GM21367 (cell line): ENCODE measurements around the gene PRTN3.

Source experiments
- ATAC-seq: cut with Tn5 transposase; IDR thresholded peaks from one replicate; pipeline ENCODE4 v1.9.1; 2021; ENCODE audit not compliant: unreplicated experiment

The PRTN3 gene, protein sequence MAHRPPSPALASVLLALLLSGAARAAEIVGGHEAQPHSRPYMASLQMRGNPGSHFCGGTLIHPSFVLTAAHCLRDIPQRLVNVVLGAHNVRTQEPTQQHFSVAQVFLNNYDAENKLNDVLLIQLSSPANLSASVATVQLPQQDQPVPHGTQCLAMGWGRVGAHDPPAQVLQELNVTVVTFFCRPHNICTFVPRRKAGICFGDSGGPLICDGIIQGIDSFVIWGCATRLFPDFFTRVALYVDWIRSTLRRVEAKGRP

DNA sequence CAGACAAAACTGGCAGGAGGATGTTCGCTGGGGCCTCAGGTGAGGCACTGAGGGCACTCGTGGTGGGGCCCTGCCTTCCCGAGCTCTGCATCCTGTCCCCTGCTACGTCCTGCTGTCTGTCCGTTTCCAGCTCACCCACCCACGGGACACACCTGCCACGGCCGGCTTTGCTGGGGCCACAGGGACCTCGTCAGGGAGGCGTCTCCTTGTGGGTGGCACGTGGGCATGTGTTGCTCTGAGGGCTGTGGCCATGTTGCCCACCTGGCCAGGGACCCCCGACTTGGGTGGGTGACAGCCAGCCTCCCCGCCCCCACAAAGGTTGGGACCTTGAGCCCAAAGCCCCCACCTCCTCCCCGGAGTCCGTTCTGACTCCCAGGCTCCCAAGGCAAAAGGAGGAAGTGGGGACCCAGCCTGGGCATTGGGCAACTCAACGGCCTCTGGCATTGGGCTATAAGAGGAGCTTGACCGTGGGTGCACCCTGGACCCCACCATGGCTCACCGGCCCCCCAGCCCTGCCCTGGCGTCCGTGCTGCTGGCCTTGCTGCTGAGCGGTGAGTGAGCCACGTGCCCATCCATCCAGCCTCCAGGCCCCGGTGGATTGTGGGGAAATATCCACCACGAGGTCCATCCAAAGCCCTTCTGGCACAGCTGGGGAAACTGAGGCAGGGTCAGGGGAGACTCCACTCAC lies at the start of gene PRTN3:
Gene PRTN3 (plus strand): TSS at position 481 of the 688 bp plus-strand sequence. CDS start 10 bp downstream, at position 491.
- no peak for ATAC-seq

DNA sequence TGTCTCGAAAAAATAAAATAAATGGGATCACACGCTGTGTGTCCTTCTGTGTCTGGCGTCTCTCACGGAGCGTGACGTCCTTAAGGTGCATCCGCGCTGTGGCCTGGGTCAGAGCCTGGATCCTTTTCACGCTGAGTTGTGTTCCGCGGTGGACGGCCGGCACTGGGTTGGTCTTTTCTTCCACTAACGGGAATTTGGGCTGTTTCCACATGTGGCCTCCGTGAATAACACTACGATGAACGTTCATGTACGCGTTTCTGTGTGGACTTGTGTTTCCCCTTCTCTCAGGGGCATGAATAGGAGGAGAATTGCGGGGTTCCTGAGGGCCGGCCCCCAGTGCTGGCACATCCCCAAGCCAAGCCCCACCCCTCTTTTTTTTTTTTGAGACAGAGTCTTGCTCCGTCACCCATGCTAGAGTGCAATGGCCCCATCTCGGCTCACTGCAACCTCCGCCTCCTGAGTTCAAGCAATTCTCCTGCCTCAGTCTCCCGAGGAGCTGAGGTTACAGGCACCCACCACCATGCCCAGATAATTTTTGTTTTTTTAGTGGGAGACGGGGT lies 49.7 kb upstream of the PRTN3 start:
- ATAC-seq, result no peak

- ATAC-seq, result no peak
Measured at GRCh38 chr19:791567-792305, 49.1 kb upstream of the PRTN3 start.

DNA sequence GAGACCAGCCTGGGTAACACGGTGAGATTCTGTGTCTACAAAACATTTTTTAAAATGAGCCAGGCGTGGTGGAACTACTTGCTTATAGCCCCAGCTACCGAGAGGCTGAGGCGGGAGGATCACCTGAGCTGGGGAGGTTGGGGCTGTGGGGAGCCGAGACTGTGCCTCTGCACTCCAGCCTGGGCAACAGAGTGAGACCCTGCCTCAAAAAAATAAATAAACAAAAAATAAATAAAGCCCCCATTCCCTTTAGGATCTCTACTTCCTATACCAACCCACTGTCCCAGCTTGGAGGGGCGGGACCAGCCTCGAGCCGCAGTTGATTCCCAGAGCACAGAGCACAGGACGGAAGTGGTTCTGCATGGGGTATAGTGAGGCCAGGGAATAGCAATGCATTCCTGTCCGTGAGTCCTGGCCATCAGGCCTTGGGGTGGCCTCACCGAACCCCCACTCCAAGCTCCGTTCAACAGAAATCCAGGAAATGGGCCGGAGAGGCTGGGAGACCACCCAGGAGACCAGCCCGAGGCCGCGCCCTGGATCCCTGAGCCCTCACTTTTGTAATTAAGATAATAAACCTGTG lies 48.4 kb upstream of the PRTN3 start:
- ATAC-seq, result no peak

DNA sequence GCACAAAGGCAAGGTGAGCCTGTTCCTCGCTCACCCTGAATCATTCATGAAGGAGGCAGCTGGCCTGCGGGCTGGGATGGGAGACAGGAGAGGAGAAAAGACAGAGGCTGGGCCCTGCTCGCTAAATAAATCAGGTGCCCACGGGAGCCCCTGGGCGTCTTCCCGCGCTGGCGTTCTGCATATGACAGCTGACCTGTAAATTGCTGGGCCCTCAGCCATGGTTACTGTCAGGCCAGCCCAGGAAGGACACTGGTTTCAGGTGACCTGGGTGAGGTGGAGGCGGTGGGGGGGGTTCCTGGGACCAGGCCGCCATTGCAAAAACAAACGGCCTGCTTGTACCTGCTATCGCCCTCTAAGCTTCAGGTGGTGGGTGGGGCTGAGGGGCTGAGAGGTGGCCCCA lies 47.0 kb upstream of the PRTN3 start:
- no peak for ATAC-seq

- ATAC-seq, result no peak
Measured at GRCh38 chr19:795073-795611, 45.7 kb upstream of the PRTN3 start.

GRCh38 chr19:795691-796581 lies 44.9 kb upstream of the PRTN3 start:
- no peak for ATAC-seq

- peak; percentile 60 for ATAC-seq
Measured at GRCh38 chr19:796692-797527, 43.9 kb upstream of the PRTN3 start, which contains the start of gene PTBP1. Gene PTBP1, plus strand, starts transcription at chr19:797452. Its CDS starts 46 bp downstream, at chr19:797498.

DNA sequence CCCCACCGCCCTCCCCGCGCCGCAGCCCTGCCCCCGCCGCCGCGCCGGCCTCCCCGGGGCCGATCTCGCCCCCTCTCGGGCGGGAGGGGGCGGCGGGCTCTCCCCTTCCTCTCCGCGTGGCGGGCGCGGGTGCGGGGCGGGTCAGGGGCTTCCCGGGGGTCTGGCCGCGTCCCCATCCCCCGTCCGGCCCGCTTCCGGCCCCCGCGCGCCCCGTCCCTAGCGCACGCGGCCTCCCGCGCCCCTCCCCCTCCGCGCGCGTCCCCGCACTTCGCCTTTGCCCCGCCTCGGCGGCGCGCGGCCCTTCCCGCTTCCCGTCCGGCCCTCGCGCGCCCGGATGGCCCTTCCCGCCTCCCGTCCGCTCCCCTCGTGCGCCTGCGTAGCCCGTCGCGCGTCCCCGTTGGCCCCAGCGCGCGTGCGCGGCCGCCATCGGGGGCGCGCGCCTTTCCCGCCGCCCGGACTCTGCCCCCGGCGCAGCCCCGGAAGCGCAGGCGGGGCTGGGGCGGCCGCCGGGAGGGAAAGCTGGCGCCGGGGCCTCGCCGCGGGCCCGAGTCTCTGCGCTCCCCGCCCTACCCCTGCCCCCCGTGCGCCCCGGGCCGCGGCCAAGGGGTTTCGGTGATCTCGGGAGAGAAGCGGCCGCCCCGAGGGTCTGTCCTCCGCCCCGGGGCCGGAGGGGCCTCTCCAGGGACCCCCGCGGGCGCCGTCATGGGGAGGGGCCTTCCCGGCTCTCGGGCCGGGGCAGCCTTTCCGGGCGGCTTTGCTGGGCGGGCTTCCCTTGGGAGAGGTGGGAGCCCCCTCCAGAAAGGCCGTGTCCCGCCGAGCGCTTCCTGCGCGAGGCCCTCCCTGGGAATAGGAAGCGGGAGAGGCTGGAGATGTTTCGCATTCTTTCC lies 43.0 kb upstream of the PRTN3 start:
- ATAC-seq, result peak; percentile 35

DNA sequence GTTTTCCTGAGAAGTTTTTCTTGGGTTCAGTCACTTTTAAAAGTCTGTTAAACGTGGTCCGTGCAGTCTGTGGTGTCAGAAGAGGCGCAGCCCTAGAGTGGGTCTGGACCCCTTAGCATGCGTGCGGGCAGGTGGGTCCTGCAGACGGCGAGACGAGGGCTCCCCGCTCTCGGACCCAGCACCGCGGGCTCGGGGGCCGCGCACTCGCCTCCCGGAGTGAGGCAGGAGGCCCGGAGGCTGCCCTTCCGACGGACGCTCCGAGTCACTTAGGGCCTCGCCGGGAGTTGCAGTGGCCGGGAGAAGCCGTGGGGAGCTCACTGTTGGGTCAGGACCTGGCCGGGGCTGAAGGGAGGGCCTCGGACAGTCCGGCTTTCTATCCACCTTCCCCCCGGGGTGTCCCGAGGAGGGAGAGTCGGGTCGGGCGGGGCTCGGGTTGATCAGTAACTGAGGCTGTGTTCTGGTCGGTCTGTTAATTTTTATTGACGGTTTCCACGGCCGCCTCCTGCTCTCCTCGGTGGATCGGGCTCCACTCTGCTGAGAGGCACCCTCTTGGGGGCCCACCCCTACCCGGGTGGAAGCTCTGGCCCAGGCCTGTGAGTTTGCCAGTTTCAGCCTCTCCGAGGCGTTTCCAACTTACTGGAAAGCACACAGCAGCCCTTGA lies 42.3 kb upstream of the PRTN3 start:
- ATAC-seq, result no peak

GRCh38 chr19:799076-799881 lies 41.5 kb upstream of the PRTN3 start:
- ATAC-seq, result no peak

GRCh38 chr19:800360-801029 lies 40.3 kb upstream of the PRTN3 start:
- ATAC-seq, result no peak

DNA sequence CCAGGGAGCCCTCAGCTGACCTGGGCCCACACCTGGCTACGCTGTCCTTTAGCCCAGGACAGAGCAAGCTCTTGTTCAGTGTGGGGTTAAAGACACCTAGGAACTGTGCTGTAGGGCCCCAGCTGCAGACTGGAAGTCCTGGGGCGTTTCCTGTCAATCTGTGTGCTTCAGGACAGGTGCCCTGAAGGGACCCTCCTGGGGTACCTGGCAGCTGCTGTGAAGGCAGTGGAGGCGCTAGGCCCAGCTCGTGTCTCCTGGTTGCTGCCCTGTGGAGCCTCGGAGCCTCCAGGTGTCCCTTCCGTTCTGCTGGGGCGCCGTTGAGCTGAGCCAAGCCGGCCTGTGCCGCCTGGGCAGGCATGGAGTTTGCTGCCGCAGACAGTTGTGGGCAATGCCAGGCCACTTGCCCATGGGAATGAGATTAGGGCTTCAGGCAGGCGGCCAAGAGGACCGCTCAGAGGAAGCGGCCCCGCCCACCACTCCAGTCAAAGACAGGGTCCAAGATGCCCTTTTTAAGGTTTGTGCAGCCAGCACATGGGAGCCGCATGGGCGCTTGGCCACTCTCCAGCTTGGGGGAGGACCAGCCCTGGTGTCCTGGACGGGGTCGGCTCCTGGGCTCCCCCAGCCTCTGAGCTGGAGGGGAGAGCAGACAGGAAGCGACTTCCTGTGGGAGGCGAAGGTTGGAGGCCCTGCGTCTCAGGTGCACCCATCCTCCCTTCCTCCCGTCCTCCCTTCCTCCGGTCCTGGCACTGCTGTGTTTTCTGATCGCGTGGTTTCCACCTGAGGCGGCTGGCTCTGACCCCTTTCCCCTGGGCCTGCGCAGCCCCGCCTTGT lies 39.6 kb upstream of the PRTN3 start:
- ATAC-seq, result no peak

DNA sequence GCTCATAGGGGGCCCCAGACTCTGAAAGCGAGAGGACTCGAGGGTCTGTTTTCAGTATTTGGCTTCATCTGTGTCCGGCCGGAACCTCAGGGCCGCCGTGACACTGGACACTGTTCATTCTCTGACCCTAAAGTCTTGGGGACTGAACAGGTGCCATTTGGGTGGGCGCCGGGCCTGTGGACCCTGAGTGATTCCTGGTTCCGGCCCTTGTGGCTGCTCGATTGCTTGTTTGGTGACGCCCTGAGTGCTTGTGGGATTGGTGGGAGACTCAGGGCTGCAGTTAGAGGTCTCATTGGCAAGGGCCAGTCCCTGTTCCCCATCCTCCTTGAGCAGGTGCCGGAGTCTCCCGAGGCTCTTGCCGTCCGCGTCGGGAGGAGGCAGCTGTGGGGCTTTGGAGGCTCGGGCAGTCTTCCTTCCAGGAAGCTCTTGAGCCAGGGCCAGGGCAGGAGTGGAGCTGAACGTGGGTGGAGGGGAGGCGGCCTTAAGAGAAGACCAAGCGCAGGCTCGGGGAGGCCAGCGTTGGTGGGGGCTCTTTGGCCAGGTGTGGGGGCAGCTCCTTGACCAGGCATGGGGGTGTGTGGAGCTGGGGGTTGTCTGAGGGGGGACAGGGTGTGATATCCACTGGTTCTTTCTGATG lies 38.8 kb upstream of the PRTN3 start:
- no peak for ATAC-seq
